Activated CD4-positive, CD25-positive, alpha-beta regulatory T cell treated with anti-CD3 and anti-CD28 coated beads, Interleukin-2, amount 50 U/mL, for 72 hours (primary cell): Measurements from ENCODE around the gene LIN7A.
"Not testable (repeated sequence)": the region's sequence is repeated elsewhere in the genome, so short reads cannot be mapped to it uniquely, and the experiment has no call there.

Experiments used
- DNase-seq: peaks from one replicate; pipeline ENCODE4 v3.0.0; 2021

LIN7A gene

DNA sequence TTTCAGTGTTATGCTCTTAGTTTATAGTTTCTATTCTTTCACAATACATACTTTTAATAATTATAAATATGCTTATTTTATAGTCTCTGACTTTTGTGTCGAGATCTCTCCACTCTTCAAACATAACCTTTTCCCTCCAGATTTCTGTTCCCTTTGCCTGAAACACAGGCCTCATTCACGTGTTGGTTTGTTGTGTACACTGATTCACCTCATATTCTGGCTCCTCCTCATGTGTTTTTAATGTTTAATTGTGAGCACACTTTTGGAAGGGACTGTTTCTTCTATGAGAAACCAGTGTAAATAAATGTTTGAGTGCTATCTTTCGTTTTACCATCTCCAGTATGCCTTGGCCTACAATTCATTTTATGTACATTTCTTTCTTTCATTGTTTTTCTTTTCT lies 20.1 kb downstream of the LIN7A start:
- DNase-seq: no peak

DNA sequence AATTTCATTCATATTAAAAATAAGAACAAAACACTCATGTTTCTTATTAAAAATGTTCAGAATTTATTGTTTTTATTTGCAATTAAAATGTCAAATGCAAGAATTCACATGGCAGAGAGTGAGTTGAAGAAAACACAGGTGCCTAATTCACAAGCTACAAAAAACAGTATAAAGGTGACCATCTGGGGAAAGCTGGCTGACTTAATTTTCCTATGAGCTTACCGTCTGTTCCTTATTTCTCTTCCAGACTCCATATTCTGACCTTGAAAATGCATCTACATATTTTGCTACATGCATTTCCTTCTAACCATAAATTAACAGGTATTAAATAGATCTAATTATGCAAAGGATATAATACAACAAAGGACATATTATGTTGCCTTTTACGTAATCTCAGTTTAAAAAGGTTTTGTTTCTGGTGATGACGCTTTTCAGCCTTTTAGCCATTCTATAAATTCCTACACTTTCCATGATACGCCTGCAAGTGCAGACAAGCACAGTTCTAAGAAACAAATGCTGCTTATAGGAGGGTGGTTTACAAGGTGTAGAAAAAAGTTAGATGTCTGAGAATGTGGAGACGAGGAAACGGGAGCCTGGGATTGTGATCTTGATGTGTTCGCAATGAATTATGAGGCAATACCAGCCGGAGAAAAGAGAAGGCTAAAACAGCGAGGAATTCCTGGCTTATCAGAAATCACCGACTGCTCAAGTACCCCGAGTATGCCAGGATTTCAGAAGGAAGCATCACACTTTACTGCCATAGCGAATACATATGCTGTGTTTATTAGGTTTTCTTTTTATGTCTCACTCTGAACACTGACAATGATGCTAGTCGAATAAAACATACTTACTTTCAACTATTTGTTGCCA lies 24.6 kb downstream of the LIN7A start:
- DNase-seq: no peak

DNA sequence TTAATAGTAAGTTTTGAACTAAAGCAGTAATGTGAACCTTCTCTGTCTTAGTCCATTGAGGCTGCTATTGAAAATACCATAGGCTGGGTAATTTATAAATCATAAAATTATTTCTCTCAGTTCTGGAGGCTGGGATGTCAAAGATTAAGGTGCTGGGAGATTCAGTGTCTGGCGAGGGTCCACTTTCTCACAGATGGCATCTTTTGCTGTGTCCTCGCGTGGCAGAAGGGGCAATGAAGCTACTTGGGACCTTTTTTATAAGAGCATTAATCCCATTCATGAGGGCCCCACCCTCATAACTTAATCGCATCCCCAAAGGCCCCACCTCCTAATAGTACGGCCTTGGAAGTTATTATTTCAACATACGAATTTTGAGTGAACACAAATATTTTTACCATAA lies 28.4 kb downstream of the LIN7A start:
- no peak for DNase-seq

DNA sequence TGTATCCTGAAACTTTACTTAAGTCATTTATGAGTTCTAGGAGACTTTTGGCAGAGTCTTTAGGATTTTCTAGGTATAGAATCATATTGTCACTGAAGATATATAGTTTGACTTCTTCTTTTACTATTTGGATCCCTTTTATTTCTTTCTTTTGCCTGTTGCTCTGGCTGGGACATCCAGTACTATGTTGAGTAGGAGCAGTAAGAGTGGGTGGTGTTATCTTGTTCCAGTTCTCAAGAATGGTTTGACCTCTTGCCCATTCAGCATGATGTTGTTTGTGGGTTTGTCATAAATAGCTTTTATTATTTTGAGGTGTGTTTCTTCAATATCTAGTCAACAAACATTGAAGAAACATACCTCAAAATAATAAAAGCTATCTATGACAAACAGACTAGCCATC lies 35.0 kb downstream of the LIN7A start:
- no peak for DNase-seq

DNA sequence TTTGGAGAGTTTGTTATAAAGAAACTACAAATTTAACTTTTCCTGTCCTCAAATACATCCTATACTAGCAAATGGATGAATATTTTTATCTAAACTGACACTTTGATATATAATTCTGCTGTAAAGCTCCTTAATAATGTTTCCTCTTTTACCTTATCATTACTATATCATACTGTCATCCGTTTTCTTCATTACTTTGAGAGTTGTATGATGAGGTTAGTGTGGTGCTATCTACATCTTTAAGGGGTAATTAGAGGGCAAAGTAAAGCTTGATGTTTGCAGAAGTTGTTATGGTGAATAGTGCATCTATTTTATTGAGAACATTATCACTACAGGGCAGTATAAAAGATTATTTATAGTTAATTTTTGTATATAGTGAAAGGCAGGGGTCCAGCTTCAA lies 36.1 kb downstream of the LIN7A start:
- no peak for DNase-seq

DNA sequence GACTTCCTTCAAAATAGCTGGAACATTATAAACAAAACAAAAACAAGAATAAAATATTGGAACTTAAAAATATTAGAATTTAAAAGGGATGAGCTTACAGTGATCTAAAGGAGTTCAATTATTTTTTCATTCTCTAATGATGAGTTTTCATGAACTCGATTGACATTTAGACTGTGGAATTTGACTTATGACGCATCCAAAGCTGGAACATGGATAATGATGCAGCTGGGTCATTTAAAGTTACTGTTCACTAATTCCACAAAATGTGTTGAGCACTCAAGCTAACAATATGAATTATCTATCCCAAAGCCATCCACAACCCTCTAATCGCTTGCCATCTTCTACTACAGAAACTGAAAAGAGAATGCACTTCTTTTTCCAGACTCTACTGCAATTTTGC lies 42.5 kb downstream of the LIN7A start:
- DNase-seq: no peak

DNA sequence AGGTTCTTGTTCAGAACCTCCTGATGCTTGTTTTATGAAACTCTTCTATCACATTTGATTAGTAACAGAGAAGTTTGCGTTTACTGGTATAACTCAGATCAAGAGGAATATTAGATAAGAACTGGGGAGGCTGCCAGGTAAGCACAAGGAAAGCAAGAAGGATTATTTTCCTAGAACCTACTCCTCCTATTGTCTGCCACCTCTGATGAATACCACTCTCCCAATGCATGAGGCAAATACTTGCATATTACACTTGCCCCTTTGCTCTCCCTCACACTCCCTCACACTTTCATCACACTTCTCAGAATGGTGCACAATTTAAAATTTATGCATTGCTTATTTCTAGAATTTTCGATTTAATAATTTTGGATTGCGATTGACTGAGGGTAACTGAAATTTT lies 43.6 kb downstream of the LIN7A start:
- DNase-seq: no peak

DNA sequence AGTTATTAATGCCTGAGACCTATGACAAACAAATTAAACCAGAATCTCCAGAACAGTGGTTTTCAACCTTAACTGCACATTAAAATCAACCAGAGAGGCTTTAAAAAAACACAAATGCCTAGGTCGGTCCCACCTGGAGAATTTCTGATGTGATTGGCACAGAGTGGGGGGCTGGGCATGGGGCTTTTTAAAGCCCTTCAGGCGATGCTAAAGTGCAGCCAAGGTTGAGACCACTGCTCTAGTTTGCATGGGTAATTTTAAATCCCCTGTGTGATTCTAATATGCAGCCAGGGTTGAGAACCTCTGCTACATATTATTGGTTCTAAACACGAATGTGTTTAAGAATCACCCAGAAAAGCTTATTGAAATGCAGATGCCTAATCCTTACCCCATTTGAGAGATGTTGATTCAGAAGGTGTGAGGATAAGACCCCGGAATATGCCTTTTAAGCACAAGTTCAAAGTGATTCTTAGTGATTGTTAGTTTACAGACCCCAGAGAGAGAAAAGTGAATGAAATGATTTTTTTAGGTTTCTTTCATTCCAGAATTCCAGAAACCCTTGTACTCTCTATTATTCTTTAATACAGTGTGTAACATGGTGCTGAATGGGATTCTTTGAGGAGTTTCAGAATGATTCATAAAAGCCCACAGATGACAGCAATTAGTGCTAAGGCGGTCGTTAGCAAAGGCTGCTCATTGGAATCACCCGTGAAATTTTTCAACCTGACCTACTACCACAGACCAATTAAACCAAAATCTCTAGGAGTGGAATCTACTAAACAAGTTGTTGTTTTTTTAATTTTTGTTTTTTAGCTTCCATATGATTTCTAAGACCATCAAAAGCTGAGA lies 44.9 kb downstream of the LIN7A start:
- DNase-seq: no peak

DNA sequence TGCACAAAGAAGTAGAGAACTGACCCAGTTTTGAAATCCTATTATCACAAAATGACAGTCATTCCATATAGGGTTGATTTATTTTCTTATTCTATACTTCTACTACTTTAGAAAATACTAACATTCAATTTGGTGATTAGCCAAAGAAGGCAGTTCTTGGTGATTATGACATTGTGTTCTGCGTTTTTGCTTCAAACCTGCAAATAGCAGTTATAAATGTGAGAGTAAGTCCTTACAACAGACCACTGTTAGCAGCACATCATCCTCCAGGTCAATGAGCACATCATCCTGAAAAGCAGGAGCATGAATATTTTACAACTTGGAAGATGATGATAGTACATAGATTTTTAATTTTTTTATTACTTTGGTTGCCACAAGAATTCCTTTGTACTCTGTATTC lies 53.1 kb downstream of the LIN7A start:
- no peak for DNase-seq

DNA sequence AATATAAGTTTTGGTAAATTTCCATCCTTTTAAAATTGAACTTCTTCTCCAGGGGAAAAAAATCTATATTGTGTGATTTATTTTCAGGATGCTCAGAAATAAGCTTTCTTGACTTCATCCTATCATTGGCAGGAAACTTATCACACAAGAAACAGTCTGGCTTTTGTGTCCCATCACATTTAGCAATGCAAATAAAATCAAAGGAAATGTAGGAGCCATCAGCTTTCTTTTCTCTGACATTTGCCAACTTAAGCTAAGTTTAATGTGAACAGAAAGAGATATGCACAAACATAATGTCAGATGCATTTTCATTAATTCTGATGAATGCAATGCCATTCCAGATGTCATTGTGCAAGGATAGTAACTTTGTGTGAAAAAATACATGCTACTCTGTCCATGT lies 56.6 kb downstream of the LIN7A start:
- DNase-seq: no peak

DNA sequence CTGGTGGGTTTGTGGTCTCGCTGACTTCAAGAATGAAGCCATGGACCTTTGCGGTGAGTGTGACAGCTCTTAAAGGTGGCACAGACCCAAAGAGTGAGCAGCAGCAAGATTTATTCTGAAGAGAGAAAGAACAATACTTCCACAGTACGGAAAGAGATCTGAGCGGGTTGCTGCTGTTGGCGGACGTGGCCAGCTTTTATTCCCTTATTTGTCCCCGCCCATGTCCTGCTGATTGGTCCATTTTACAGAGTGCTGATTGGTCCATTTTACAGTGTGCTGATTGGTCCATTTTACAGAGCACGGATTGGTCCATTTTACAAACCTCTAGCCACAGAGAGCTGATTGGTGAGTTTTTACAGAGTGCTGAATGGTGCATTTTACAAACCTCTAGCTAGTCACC lies 59.3 kb downstream of the LIN7A start:
- DNase-seq: not testable (repeated sequence)

DNA sequence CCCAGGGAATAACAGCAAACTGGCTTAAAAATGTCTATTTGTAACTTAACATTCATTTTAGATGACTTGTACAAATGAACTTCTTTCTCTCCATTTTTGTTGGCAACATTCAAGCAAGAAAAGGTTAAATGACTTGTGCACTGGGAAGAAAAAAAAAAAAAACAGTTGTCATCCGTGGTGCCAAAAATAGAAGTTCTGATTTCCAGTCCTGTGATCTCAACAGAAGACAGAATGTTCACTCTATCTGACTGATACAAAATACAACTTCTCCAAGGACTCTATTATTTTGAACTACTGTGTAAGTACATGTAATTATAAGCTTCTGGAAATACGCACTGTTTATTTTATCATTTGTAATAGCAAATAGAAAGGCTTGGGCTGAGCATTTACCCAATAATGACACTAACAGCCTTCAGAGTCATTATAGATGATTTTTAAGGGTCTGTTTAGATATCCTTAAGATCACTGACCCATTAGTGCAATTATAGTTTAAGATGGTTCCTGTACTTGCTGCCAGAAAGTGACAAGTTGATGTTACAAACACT lies 59.9 kb downstream of the LIN7A start:
- no peak for DNase-seq

DNA sequence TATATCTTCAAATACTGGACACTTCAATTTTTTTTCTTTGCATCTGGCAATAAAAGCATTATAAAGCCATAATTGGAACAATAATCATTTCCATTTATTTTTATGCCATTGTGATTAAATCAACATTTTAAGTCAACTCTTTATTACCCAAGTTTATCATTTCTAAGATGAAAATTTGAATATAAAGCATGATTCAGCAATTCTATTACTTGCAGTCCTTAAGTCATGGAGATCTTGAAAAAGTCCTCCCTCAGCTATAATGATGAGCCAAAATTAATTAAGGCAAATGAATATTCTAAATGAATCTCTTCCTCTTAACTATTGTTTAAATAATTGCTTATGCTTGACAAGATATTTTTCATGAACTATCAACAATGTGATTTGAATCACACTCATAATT lies 65.7 kb downstream of the LIN7A start:
- no peak for DNase-seq

DNA sequence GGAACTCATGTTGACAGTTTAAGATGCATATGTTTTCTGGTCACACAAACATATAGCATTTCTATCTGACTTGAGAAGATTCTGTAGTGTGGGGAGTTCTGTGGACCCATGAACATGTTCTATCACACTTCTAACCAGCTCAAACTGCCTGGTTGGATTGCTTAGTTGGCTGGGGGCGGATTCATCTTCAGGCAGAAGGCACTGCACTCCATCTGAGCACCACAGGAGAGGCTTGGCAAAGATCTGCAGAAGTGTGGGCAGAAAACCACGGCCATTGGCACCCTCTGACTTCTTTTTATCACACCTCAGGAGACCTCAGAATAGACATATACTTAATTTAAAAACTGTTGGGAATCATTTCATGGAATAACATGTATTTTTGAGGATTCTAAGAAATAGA lies 68.5 kb downstream of the LIN7A start:
- DNase-seq: no peak

DNA sequence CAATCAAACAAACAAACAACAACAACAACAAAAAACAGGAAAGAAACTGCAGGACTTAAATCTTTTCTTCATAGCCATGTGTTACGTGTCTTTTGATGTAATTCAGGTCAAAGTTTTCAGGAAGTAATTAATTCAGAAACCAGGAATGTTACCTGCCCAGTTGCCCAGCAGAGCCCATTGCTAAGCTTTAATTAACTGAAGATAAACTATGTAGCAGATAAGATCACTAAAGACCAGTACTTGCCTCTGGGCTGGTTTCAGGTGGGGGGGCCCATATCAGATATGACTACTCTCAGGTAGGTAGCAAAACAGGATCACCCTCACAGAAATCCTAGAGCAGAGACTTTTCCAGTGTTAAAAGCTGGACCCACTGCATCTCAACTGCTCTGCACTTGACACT lies 69.2 kb downstream of the LIN7A start:
- DNase-seq: no peak

DNA sequence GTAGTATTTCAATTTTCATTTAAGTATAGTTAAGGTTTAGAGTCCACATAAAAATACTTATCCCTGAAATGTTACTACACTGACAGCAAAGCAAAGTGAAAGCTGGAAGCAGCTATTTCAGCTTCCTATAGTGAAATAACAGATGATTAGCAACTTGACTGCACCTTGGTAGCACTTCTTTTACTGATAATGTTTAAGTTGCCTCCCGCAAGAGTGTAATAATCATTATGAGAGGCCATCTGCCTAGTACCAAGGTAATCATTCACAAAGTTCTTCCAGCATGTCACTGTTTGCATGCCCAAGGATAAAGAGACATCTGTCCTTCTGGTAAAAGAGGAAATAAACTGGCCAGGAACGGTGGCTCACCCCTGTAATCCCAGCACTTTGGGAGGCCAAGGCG lies 69.8 kb downstream of the LIN7A start:
- DNase-seq: no peak

DNA sequence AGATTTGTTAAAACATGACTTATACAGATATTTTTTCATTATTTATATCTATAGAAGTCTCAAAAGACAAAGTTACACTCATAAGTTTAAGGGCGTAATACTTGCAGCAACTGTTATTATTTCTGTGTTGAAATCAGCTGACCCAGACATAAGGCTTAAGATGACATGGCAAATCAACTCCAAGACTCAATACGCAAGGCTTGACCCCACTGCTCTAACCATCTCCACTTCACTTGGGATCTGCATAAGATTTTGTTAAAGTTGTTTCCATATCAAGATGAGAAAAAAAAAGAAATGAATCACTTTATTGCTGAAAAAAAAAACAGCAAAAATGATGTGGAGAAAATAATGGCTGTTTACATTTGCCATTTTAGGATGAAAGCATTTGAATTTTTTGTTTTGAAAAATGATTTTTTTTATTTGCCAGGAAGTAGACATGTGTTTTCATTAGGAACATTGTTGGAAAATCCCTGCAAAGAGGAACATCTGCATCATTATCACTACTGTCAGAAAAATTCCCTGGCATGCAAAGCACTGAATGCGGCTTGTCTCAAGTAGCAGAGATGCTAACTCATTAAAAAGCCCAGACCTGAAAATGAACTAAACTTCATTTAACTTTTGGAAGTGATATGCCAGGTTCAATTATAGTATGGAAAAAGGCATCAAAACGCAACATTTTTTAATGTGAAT lies 73.5 kb downstream of the LIN7A start:
- DNase-seq: no peak

DNA sequence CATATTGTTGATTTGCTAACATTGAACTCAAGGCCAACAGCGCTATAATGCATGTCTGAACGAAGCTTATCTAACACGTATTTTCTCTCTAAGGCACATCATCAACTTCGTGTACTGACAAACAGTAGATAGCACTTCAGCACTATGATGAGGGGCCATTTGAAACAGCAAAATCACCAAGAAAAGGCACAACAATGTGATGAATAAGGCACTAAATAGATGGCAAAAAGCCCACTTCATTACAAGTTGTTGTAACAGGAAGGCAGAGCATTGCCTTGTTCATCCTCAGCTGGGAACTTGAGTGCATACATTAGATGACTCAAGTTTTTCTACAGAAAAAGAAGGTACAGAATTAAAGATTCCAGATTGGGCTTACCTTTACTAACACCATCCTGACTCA lies 75.2 kb downstream of the LIN7A start:
- DNase-seq: no peak

DNA sequence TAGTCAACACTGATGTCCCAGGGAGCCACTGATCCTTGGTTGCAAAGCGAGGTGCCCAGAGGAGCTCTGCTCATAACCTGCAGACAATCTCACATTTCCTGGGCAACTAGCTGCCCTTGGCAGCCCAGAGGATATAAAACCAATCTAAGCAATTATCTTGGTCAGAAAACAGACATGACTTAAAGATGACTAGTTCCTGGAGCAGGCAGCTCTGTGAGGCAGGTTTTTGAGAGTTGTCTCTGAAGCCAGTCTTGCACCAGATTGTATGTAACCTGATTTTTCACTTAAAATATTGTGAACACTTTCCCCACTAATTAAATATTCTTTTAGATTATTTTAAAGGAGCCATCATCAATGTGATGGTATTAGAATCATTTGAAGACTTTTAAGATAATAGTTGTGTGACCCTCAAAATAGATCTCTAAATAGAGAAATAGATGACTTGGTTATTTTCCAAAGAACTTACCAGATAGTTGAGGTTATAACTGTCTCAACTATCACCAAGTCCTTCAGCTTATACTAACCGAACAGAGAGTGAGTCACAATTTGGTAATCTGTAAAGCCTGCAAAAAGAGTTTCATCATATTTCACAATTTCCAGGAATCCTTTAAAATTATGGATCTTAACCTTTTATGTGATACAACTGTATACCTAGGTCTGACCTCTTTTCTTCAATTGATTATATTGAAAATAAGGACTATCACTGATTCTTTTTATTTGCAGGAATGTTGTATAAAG lies 75.9 kb downstream of the LIN7A start:
- no peak for DNase-seq

DNA sequence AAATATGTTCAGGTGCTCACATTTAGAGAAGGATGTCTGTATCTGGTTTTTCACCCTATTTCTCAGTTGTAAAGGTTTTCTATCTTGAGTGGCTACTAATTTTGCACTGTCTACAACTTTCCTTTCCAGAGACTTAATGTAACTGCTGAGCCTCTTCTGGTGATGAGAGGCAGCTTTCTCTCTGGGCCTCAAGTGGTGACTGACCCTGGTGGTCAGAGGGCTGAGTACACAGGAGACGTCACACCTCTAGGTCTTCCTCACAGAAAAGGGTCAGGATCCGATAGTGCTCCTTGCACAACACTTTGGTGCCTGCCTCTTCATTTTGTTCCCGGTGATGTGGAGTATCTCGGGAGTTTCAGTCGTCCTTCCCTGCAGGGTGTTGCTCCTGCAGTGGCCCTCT lies 76.8 kb downstream of the LIN7A start:
- DNase-seq: no peak

DNA sequence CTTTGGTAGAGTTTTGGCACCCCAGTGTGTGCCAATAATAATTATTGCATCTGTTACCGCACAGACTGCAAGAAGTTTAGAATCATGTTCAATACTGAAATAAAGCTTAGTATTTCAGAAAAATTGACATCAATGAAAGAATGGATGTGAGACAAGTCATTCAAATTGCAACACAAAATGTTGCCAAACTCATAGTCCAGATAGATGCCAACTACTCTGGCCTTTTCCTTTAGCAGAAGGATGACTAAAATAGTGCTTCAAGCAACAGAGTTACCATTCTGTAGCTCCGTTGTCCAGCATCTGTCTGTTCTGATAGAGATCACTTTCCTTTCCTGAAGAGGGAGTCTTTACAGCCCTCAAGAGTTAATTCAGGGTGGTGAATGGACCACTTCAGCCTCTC lies 77.5 kb downstream of the LIN7A start:
- no peak for DNase-seq

DNA sequence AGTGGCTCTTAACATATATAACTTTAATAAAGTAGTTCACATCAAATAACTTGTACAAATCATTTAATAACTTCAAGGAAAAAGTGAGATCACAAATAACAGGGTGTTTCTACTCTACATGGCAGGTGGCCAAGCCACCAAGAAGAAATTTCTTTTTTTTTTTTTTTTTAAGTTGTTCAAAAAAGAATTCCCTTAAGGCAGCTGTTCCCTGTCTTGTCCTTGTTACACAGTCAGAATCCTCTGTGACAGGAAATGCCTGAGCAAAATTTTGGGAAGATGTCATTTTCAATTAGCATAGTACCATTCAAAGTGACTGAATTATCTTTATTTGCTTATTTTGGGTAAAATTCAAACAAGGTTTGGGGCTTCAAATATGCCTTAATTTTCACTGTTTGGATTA lies 79.4 kb downstream of the LIN7A start:
- DNase-seq: no peak

DNA sequence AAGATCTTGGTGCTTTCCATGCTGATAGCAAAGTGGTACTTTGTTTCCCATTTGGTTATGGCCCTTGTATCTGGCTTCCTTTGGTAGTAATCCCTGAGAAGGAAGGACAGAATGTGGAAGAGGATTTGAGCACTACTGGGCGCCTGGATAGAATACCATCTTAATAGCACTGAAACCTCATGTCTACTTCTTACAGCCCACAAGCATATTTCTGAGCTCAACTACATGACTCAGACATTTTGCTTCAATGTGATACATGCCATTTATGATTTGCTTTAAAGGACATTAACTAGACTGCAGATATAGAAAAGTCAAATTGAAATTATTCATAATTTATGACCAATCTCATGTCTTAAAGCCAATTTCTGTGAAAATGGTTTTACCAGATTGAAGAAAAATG lies 80.4 kb downstream of the LIN7A start:
- no peak for DNase-seq
